Stimulated activated naive CD8-positive, alpha-beta T cell treated with anti-CD3 and anti-CD28 coated beads, Interleukin-15, amount 100 ng/mL, for 72 hours (primary cell): ENCODE measurements around the gene NSD2.

Experiments
- ATAC-seq: fragments of 150-1000 bp; cut with Tn5 transposase; 2 replicates; pipeline ENCODE4 v1.10.0; 2021; ENCODE audit warnings: mild to moderate bottlenecking, moderate library complexity
- DNase-seq, 2 donors: peaks; one replicate each; pipeline ENCODE4 v3.0.0; 2021 to 2022
- H3K27ac Mint-ChIP-seq, 2 donors: one replicate each; pipeline ENCODE4 v1.8.0; 2022; ENCODE audit warnings: mild to moderate bottlenecking in 2 of 2, mixed read lengths in 2 of 2, moderate library complexity in 2 of 2
- H3K27me3 Mint-ChIP-seq: one replicate; pipeline ENCODE4 v1.8.0; 2022; ENCODE audit warnings: mixed read lengths
- H3K4me1 Mint-ChIP-seq: one replicate; pipeline ENCODE4 v1.8.0; 2022; ENCODE audit warnings: mild to moderate bottlenecking, mixed read lengths
- H3K4me3 Mint-ChIP-seq, 2 donors: one replicate each; pipeline ENCODE4 v1.8.0; 2022; ENCODE audit warnings: mild to moderate bottlenecking in 2 of 2, mixed read lengths in 2 of 2, moderate library complexity in 1 of 2
- H3K9me3 Mint-ChIP-seq, 2 donors: one replicate each; pipeline ENCODE4 v1.8.0; 2022; ENCODE audit warnings: mixed read lengths in 2 of 2

Gene NSD2

DNA sequence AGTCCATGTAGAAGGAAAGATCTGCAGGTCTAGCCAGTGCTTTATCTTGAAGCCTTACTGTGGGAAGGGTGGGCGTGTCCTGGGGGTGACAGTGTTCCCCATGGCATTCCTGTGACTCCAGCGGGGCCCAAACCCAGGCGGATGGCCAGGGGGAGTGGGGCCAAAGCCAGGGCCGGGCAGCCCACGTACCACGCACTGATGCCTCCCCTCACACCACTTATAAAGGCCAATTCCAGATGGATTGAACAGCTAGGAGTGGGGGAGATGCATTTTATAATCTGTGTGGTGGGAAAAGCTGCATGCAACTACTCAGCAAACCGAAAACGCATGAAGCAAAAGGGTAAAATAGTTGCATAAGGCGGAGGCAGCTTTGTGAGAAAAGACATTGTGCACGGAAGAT lies 101.2 kb downstream of the NSD2 start:
- no peaks in the 10 kb centered on the region for H3K4me1 Mint-ChIP-seq
- peak overlapping the region in 1 of 2 donors; percentile 13 for H3K27ac Mint-ChIP-seq
- no peak overlapping the region for H3K4me3 Mint-ChIP-seq
- ATAC-seq (no peak), DNase-seq (no peak)
- no peaks in the 10 kb centered on the region for H3K27me3 Mint-ChIP-seq
- H3K9me3 Mint-ChIP-seq: no peaks in the 10 kb centered on the region

DNA sequence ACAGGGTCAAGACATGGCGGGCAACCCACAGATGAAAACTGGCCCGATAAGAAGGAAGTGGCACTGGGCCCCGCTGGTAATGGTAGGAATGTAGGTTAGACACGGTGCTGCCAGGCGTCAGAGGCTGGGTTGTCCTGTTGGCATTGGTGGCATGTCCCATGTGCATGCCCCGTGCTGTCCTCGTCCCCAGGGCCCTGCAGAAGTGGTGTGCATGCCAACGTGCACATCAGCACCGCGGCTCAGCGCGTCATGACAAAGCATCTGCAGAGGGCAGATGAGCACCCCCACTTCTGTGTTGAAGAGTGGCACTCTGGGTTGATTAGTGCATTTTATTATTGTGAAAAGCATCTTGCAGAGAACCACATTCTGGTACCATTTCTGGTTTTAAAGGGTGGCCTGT lies 102.0 kb downstream of the NSD2 start:
- Mint-ChIP-seq H3K9me3 (no peaks in the 10 kb centered on the region), H3K4me1 (no peaks in the 10 kb centered on the region), H3K4me3 (no peak overlapping the region), H3K27me3 (no peaks in the 10 kb centered on the region), H3K27ac (no peak overlapping the region)
- DNase-seq (no peak), ATAC-seq (no peak)

DNA sequence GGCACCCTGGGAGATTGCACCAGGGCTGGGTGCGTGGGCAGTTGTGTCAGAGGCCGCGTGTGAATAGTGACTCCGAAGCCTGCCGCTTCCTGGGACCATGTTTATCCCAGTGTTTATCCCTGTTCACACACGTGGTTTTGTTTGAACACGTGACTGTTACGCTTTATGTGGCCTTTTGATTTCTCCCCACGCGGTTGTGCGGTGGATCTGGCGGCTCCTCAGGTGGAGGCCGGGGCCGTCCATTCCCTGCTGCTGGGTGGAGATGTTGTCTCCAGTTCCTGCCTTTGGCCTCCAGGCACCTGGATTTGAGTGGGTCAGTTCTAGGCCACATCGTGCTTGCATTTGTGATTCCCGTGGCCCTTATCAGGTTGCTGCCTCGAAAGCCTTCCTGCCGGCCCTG lies 102.5 kb downstream of the NSD2 start:
- DNase-seq: no peak
- no peaks in the 10 kb centered on the region for H3K4me1 Mint-ChIP-seq
- no peak overlapping the region for H3K27ac Mint-ChIP-seq
- H3K27me3 Mint-ChIP-seq: no peaks in the 10 kb centered on the region
- ATAC-seq: no peak
- H3K9me3 Mint-ChIP-seq: no peaks in the 10 kb centered on the region
- H3K4me3 Mint-ChIP-seq: no peak overlapping the region

DNA sequence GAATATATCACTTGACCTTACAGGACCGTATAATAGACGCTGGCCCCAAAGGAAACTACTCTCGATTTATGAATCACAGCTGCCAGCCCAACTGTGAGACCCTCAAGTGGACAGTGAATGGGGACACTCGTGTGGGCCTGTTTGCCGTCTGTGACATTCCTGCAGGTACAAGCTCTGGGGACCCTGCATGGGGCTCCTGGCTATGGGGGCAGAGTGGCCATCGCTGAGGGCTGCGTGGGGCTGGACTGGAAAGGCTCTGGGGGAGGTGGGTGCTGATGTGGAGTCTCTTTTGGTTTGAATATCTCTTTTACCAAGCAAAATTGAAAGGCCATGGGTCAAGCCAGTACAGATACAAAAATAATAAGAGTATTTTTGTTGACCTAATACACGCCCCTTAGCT lies 103.6 kb downstream of the NSD2 start:
- H3K4me3 Mint-ChIP-seq: no peak overlapping the region
- H3K27ac Mint-ChIP-seq: peak overlapping the region; percentile 13 to 87
- no peaks in the 10 kb centered on the region for H3K4me1 Mint-ChIP-seq
- H3K9me3 Mint-ChIP-seq: no peaks in the 10 kb centered on the region
- no peak for ATAC-seq
- DNase-seq: no peak
- H3K27me3 Mint-ChIP-seq: no peaks in the 10 kb centered on the region

DNA sequence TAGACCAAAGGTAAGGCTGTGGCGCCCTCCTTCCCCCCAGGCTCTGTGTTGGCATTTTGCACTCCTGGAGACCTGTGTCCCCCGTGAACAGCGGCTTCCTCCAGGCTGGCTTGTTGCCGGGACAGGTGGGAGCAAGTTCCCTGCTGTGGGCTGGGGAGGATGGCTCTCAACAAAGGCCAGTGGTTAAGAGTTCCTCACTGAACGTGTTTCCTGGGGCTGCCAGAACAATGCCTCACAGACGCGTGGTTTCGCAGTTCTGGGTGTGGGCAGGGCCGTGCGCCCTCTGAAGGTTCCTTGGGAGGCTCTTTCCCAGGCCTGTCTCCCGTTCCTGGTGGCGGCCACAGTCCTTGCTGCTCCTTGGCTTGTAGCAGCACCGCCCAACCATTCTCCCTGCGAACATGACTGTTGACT lies 104.2 kb downstream of the NSD2 start:
- Mint-ChIP-seq H3K9me3 (no peaks in the 10 kb centered on the region), H3K4me3 (no peak overlapping the region), H3K27ac (peak overlapping the region in 1 of 2 donors; percentile 19), H3K27me3 (no peaks in the 10 kb centered on the region), H3K4me1 (no peaks in the 10 kb centered on the region)
- ATAC-seq (no peak), DNase-seq (no peak)

DNA sequence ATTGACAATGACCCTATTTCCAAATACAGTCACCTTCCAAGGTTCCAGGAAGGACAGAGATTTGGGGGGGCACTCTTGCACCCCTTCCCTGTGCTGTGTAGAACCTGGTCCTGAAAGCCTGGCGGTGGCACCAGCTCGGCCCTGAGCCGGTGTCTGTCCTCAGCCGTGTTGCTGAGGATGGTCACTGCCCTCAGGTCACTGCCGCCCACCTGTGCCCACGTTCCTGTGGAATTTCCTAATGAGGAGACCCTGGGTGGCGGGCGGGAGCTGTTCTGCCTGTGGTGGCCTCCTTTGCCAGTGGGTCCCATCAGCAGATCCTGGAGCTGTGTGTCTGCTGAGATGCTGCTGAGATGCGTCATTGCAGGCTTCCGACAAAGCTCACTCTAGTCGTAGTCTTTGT lies 104.7 kb downstream of the NSD2 start:
- ATAC-seq (no peak), DNase-seq (no peak)
- Mint-ChIP-seq H3K4me3 (no peak overlapping the region), H3K4me1 (no peaks in the 10 kb centered on the region), H3K27ac (no peak overlapping the region), H3K9me3 (no peaks in the 10 kb centered on the region), H3K27me3 (no peaks in the 10 kb centered on the region)

DNA sequence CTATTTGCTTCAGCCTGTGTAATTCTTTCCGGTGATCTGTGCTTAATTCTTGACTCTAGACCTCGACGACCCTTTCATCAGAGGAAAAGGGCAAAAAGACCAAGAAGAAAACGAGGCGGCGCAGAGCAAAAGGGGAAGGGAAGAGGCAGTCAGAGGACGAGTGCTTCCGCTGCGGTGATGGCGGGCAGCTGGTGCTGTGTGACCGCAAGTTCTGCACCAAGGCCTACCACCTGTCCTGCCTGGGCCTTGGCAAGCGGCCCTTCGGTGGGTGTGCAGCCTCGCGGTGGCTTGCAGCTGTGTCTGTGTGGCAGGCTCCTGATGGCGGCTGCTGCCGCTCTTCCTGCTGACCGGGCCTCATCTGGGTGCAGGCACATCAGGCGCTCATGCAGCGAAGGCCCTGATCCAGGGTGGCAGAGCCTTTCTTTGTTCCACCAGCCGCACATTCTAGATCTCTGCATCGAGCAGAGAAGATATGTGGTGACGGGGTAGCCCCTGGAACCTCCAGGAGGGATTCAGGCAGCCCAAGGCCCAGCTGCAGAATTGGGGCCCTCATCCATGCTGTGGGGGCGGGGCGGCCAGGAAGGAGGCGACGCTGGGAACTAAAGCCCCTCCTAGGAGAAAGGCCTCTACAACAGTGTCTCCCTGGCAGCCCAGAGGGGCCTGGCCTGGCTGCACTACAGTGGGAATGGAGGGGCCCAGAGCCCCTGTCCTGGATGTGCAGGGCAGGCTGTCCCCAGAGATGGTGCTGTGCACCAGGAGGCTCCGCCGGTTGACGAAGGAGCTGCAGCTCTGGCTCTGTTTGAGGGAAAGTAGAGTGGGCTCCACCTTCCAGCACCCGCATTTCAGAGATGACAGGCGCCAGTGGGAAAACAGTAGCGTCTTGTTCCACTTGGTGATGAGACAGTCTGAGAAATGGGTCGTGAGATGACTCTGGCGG lies 105.5 kb downstream of the NSD2 start:
- Mint-ChIP-seq H3K27me3 (no peaks in the 10 kb centered on the region), H3K9me3 (no peaks in the 10 kb centered on the region)
- ATAC-seq: no peak

DNA sequence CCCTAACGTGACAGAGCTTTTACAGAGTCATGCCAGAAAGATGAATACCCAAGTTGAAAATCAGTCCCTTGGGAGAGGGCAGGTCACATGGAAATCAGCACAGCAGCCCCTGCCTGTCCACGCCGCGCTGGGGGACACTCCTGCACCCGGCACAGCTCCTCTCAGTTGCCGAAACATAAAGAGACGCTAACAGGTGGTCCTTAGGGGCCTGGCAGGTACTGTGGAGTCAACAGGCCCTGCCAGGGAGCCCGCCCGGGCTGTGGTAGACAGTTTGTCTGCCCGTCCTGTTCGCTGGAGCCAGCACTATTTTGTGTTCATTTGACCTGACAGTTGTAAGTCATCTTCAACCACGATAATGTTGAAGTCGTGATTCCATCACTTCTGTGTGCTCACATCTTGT lies 107.0 kb downstream of the NSD2 start:
- ATAC-seq: no peak
- no peaks in the 10 kb centered on the region for H3K4me1 Mint-ChIP-seq
- no peak overlapping the region for H3K4me3 Mint-ChIP-seq
- no peaks in the 10 kb centered on the region for H3K9me3 Mint-ChIP-seq
- DNase-seq: no peak
- H3K27ac Mint-ChIP-seq: peak overlapping the region in 1 of 2 donors; percentile 27
- H3K27me3 Mint-ChIP-seq: no peaks in the 10 kb centered on the region

More for the DNA sequence above, 105.5 kb downstream of the NSD2 start:
- no peak for DNase-seq
- Mint-ChIP-seq H3K4me1 (no peaks in the 10 kb centered on the region), H3K4me3 (no peak overlapping the region), H3K27ac (peak overlapping the region in 1 of 2 donors; percentile 59)

DNA sequence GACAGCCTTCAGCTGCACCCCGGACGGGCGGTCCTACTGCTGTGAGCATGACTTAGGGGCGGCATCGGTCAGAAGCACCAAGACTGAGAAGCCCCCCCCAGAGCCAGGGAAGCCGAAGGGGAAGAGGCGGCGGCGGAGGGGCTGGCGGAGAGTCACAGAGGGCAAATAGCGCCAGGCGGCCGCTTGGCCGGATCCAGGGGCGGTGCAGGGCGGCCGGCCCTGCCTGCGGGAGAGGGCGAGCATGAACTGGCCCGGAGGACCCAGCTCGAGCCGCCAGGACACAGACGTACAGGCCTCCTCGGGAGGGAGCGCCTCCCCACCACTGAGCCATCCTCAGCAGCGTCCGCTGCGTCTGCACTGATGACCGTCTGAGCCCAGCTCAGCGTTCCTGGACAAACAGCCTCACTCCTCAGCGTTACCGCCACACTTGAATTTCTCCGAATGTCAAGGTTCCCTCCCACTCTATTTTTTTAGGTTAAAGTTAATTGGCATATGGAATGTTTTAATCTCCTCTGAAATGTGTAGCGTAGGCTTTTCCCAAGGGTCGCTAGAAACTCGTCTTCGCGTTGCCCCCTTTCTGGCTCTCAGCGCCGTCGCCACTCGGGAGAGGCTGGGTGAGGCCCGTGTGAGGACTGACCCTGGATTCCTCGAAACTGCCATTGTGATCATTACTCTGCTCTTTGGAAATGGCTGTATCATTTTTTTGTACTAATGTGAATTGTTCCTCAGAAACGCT lies 107.7 kb downstream of the NSD2 start:
- Mint-ChIP-seq H3K4me3 (no peak overlapping the region), H3K27ac (peak overlapping the region in 1 of 2 donors; percentile 90), H3K9me3 (no peaks in the 10 kb centered on the region), H3K4me1 (no peaks in the 10 kb centered on the region), H3K27me3 (no peaks in the 10 kb centered on the region)
- DNase-seq: no peak
- ATAC-seq: no peak

DNA sequence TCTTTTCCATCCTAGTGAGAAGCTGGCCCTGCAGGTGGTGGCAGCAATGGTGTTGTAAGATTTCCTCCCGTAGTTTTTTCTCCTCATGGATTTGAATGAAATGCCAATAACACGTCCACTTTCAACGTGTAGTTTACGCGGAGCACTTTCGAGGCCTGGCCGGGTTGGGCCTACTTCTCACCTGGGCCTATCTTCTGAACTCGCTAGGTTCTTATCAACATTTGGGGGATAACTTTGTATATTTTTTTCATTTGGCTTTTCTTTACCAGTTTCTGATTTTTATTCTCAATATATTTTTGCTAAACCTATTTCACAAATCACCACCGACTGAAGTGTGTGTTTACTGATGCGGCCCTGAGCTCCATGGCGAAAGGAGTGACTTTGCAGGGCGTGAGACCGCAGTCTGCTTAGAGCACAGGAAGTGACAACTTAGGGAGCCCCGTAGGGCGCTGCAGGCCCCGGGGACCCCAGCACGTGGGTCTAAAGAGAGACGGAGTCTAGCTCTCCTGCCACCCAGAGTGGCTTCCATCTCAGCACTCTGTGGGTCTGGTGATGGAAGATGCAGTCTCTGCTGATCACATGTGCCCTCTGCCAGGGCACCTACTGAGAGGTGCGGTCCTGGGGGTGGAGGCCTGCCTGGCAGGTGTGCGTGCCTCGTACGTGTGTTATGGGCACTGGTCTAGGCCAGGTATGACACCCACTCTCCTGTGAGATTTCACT lies 108.4 kb downstream of the NSD2 start:
- H3K4me1 Mint-ChIP-seq: no peaks in the 10 kb centered on the region
- no peak for DNase-seq
- H3K9me3 Mint-ChIP-seq: no peaks in the 10 kb centered on the region
- no peak overlapping the region for H3K4me3 Mint-ChIP-seq
- no peak for ATAC-seq
- H3K27me3 Mint-ChIP-seq: no peaks in the 10 kb centered on the region
- peak overlapping the region in 1 of 2 donors; percentile 90 for H3K27ac Mint-ChIP-seq

DNA sequence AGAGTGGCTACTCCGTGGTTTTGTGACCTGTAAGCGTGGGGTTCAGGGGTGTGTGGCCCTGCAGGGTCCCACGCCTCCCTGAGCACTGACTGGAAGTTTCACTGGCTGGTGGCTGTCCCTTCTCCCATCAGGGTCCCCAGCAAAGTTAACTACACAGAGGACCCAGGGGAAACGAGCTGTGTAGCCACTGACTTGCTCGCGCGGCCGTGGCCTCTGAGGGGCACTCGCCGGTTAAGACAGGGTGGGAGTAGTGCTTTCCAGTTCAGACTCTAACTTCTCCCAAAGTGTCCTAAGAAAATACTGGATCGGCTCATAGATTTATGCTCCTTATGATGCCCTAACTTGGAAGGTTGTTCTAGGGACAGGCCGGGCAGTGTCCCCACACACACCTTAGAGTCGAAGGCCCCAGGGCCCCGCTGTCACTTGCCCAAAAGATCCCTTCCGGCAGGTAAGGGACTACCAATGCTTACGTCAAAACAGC lies 109.4 kb downstream of the NSD2 start:
- Mint-ChIP-seq H3K27me3 (no peaks in the 10 kb centered on the region), H3K4me3 (no peak overlapping the region), H3K27ac (no peak overlapping the region), H3K9me3 (no peaks in the 10 kb centered on the region), H3K4me1 (no peaks in the 10 kb centered on the region)
- no peak for ATAC-seq
- no peak for DNase-seq

DNA sequence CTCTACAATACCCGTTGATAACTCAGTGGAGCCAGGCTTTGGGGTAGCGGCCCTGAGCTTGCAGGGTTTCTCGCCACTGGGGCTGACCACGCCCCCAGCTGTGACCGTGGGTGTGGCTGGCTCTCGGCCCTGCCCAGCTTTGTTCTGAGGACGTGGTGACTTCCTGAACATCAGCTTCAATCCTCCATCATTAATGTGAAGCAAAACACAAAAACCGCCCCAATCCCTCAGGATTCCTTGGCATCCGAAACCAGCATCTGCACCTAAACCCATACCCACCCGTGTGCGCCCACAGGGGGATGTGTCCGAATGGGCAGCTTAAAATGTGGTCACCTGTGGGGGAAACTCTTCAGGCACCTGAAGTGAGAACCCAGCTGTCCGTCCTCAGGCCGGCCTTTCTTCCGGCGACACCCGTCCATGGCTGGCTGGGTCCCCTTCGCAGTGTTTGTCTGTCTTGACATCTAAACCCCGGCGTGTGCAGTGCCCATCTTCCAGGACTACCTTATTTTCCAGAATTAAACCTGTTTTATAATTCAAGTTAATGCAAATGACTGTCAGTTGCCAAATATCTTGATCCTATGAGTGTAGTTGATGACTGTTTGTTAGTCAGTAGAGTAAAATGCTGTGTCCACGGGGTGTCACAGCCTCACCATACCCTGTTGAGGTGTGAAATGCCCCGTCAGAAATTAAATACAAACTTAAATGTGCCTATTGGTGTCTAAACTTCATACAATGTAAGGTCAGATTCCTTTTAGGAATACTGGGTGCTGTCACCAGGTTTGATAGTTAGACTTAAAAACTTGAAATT lies 110.3 kb downstream of the NSD2 start:
- Mint-ChIP-seq H3K27me3 (no peaks in the 10 kb centered on the region), H3K9me3 (no peaks in the 10 kb centered on the region), H3K4me3 (no peak overlapping the region), H3K27ac (peak overlapping the region in 1 of 2 donors; percentile 7), H3K4me1 (no peaks in the 10 kb centered on the region)
- no peak for ATAC-seq
- no peak for DNase-seq

DNA sequence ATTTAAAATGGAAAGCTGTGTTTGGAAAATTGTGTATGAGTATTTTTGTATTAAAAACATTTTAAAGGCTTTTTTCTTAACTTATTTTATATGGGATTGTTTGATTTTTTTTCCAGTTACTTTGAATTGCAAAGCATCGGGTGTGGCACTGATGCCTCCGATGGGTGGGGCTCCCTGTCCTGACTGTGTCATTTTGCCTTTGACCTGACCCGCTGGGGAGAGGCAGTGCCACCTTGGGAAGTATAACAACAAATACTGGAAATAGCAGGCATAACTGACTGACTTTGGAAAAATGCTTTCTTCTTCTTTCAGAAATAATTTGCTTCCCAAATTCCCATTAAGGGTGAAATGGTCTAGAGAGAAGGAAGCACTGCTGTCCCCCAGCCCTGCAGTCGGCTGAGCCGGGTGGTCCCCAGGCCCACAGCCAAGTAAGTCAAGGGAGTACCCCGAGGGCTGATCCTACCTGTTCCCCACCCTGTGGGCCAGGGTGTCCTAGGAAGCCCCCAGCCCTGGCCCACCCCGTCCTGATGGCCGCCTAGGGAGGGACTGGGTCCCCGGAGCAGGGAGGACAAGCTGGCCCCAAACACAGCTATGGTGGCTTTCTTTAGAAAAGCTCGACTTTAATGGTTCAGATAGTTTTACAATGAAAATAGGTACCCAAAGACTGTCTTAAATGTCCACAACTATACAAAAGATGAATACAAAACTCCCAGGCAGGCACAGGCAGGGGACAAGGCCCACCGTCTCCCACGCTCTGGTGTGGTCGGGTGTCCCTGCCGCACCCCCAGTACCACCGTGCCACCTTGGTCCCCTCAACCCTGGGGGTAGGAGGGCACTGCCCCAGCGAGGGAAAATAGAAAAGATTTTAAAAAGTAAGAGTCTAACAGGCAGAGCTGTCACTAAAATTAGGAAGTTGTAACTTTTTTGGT lies 111.2 kb downstream of the NSD2 start:
- H3K9me3 Mint-ChIP-seq: no peaks in the 10 kb centered on the region
- peak overlapping the region in 1 of 2 donors; percentile 68 for H3K27ac Mint-ChIP-seq
- ATAC-seq (no peak), DNase-seq (no peak)
- H3K4me1 Mint-ChIP-seq: no peaks in the 10 kb centered on the region
- H3K4me3 Mint-ChIP-seq: no peak overlapping the region
- H3K27me3 Mint-ChIP-seq: no peaks in the 10 kb centered on the region
